ENCODE measurements around the gene PTGDS. TPM values are rescaled to one million over a fixed set of nuclear protein-coding genes. Genes with fewer than 3 reads are reported as not detected.

Gene PTGDS
- total RNA-seq, 2 donors from 2014 or later, result 15.9 to 26.1 TPM

GRCh38 chr9:136983656-136984314 lies 6.5 kb downstream of the PTGDS start:
- Histone ChIP-seq H3K27me3 (peaks cover 25% of the 10 kb centered on the region), H3K4me1 (no peaks in the 10 kb centered on the region)

GRCh38 chr9:136984464-136985026 lies 7.2 kb downstream of the PTGDS start:
- Histone ChIP-seq H3K36me3 (no peaks in the 10 kb centered on the region), H3K27me3 (peaks cover 25% of the 10 kb centered on the region), H3K9ac (ENCODE audit: low read depth in 2 of 2, low read length in 2 of 2) (no peak overlapping the region), H3K4me1 (no peaks in the 10 kb centered on the region), H3K4me3 (no peak overlapping the region), H3K27ac (no peak overlapping the region), H3K9me3 (no peaks in the 10 kb centered on the region)
- DNase-seq, result no peak
- intact Hi-C loops (cut with DNase I), result no loop called here
- no peak for TF ChIP-seq CTCF (IDR thresholded peaks at IDR 0.05)

More at GRCh38 chr9:136983656-136984314, 6.5 kb downstream of the PTGDS start:
- DNase-seq, result no peak
- H3K9ac ChIP-seq (ENCODE audit: low read depth in 2 of 2, low read length in 2 of 2), result no peak overlapping the region
- no peaks in the 10 kb centered on the region for H3K9me3 ChIP-seq
- intact Hi-C loops (cut with DNase I), result no loop called here
- H3K36me3 ChIP-seq, result no peaks in the 10 kb centered on the region
- no peak overlapping the region for H3K27ac ChIP-seq
- TF ChIP-seq CTCF (IDR thresholded peaks at IDR 0.05), result no peak
- no peak overlapping the region for H3K4me3 ChIP-seq

GRCh38 chr9:136985027-136985602 lies 7.8 kb downstream of the PTGDS start:
- no peak overlapping the region for H3K27ac ChIP-seq
- H3K27me3 ChIP-seq, result peaks cover 25% of the 10 kb centered on the region
- H3K9me3 ChIP-seq, result no peaks in the 10 kb centered on the region
- H3K4me1 ChIP-seq, result no peaks in the 10 kb centered on the region
- H3K9ac ChIP-seq (ENCODE audit: low read depth in 2 of 2, low read length in 2 of 2), result no peak overlapping the region
- no peak for TF ChIP-seq CTCF (IDR thresholded peaks at IDR 0.05)
- no peaks in the 10 kb centered on the region for H3K36me3 ChIP-seq
- intact Hi-C loops (cut with DNase I), result no loop called here
- no peak overlapping the region for H3K4me3 ChIP-seq
- no peak for DNase-seq

GRCh38 chr9:136985853-136986252 lies 8.5 kb downstream of the PTGDS start:
- Histone ChIP-seq H3K36me3 (no peaks in the 10 kb centered on the region), H3K9me3 (no peaks in the 10 kb centered on the region), H3K4me3 (no peak overlapping the region), H3K27me3 (peaks cover 25% of the 10 kb centered on the region), H3K4me1 (no peaks in the 10 kb centered on the region), H3K27ac (no peak overlapping the region), H3K9ac (ENCODE audit: low read depth in 2 of 2, low read length in 2 of 2) (no peak overlapping the region)
- TF ChIP-seq CTCF (IDR thresholded peaks at IDR 0.05), result no peak
- intact Hi-C loops (cut with DNase I), result no loop called here
- no peak for DNase-seq

- Histone ChIP-seq H3K4me3 (no peak overlapping the region), H3K27me3 (peaks cover 23% of the 10 kb centered on the region), H3K36me3 (no peaks in the 10 kb centered on the region), H3K4me1 (peaks cover 4% of the 10 kb centered on the region), H3K27ac (no peak overlapping the region), H3K9ac (ENCODE audit: low read depth in 2 of 2, low read length in 2 of 2) (no peak overlapping the region), H3K9me3 (no peaks in the 10 kb centered on the region)
- intact Hi-C loops (cut with DNase I), result no loop called here
- TF ChIP-seq CTCF (IDR thresholded peaks at IDR 0.05), result no peak
- DNase-seq, result no peak
Measured at GRCh38 chr9:136988872-136989271, 11.6 kb downstream of the PTGDS start.
